DOHH2 (cell line): ENCODE measurements around the gene CD28.

Experiments used
- H3F3A ChIP-seq: fragments of 200-600 bp; sonication (generic), shearing (Covaris generic); 2 replicates; pipeline ENCODE4 v1.6.0; 2016; ENCODE audit warnings: antibody characterized with exemption, mild to moderate bottlenecking; ENCODE audit not compliant: control insufficient read depth, insufficient read depth
- H3K27ac ChIP-seq: fragments of 200-600 bp; sonication (generic); 2 replicates; pipeline ENCODE4 v1.5.1; 2014; ENCODE audit warnings: low read depth, mild to moderate bottlenecking, low read length, moderate library complexity
- H3K27me3 ChIP-seq: fragments of 200-600 bp; sonication (generic); 2 replicates; pipeline ENCODE4 v1.6.1; 2014; ENCODE audit warnings: mild to moderate bottlenecking, low read length, mixed read lengths; ENCODE audit not compliant: control insufficient read depth
- H3K36me3 ChIP-seq: fragments of 200-600 bp; sonication (generic); 2 replicates; pipeline ENCODE4 v1.6.1; 2014; ENCODE audit warnings: mild to moderate bottlenecking, low read length, moderate library complexity, mixed read lengths; ENCODE audit not compliant: control insufficient read depth
- H3K4me1 ChIP-seq: fragments of 200-600 bp; sonication (generic); 2 replicates; pipeline ENCODE4 v1.6.1; 2014; ENCODE audit warnings: mild to moderate bottlenecking, low read length, mixed read lengths; ENCODE audit not compliant: control insufficient read depth
- H3K4me2 ChIP-seq: fragments of 200-600 bp; sonication (generic); 2 replicates; pipeline ENCODE4 v1.6.0; 2014; ENCODE audit warnings: mild to moderate bottlenecking, low read length, moderate library complexity
- H3K4me3 ChIP-seq: fragments of 200-600 bp; sonication (generic); 2 replicates; pipeline ENCODE4 v1.5.1; 2014; ENCODE audit warnings: mild to moderate bottlenecking, low read length, mixed read lengths
- H3K79me2 ChIP-seq: fragments of 200-600 bp; sonication (generic); 2 replicates; pipeline ENCODE4 v1.6.1; 2014; ENCODE audit warnings: mild to moderate bottlenecking, low read length, mixed read lengths; ENCODE audit not compliant: control insufficient read depth
- H3K9me2 ChIP-seq: fragments of 200-600 bp; sonication (generic); replicated peaks from 2 replicates; pipeline ENCODE4 v1.6.1; 2014; ENCODE audit warnings: mild to moderate bottlenecking, low read length, mixed read lengths; ENCODE audit not compliant: control insufficient read depth
- H3K9me3 ChIP-seq: fragments of 200-600 bp; sonication (generic); 2 replicates; pipeline ENCODE4 v1.6.1; 2014; ENCODE audit warnings: antibody characterized with exemption, low read length, mixed read lengths; ENCODE audit not compliant: control insufficient read depth, insufficient read depth
- H4K20me1 ChIP-seq: fragments of 200-600 bp; sonication (generic); 2 replicates; pipeline ENCODE4 v1.6.0; 2014; ENCODE audit warnings: low read depth, mild to moderate bottlenecking, antibody characterized with exemption, low read length, moderate library complexity; ENCODE audit not compliant: control insufficient read depth, insufficient read depth
- EZH2phosphoT487 ChIP-seq: fragments of 200-600 bp; sonication (generic); IDR thresholded peaks from 2 replicates; pipeline ENCODE4 v1.6.1; 2017; ENCODE audit warnings: borderline replicate concordance, mild to moderate bottlenecking, antibody characterized with exemption, low read length, moderate library complexity, mixed read lengths
- TF ChIP-seq, protein P1 (sequence below): fragments of 200-600 bp; sonication (generic); IDR thresholded peaks from one replicate; pipeline ENCODE4 v1.5.1; 2014; ENCODE audit warnings: antibody characterized with exemption, mild to moderate bottlenecking, low read depth, low read length; ENCODE audit not compliant: poor library complexity, severe bottlenecking

The CD28 gene

GRCh38 chr2:203670939-203671338 lies 35.5 kb upstream of the CD28 start:
- Histone ChIP-seq H3K27ac (no peak overlapping the region), H3K4me2 (no peak overlapping the region), H3K4me3 (no peak overlapping the region), H3K4me1 (no peaks in the 10 kb centered on the region), H3K36me3 (no peaks in the 10 kb centered on the region), H3K9me2 (no peaks in the 10 kb centered on the region), H3K27me3 (peaks cover 18% of the 10 kb centered on the region), H3F3A (no peaks in the 10 kb centered on the region), H4K20me1 (no peaks in the 10 kb centered on the region), H3K79me2 (no peaks in the 10 kb centered on the region), H3K9me3 (no peaks in the 10 kb centered on the region; the same call in 1 of the 2 replicates)
- TF ChIP-seq EZH2phosphoT487, result no peak
- TF ChIP-seq, protein P1, sequence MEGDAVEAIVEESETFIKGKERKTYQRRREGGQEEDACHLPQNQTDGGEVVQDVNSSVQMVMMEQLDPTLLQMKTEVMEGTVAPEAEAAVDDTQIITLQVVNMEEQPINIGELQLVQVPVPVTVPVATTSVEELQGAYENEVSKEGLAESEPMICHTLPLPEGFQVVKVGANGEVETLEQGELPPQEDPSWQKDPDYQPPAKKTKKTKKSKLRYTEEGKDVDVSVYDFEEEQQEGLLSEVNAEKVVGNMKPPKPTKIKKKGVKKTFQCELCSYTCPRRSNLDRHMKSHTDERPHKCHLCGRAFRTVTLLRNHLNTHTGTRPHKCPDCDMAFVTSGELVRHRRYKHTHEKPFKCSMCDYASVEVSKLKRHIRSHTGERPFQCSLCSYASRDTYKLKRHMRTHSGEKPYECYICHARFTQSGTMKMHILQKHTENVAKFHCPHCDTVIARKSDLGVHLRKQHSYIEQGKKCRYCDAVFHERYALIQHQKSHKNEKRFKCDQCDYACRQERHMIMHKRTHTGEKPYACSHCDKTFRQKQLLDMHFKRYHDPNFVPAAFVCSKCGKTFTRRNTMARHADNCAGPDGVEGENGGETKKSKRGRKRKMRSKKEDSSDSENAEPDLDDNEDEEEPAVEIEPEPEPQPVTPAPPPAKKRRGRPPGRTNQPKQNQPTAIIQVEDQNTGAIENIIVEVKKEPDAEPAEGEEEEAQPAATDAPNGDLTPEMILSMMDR, result no peak

DNA sequence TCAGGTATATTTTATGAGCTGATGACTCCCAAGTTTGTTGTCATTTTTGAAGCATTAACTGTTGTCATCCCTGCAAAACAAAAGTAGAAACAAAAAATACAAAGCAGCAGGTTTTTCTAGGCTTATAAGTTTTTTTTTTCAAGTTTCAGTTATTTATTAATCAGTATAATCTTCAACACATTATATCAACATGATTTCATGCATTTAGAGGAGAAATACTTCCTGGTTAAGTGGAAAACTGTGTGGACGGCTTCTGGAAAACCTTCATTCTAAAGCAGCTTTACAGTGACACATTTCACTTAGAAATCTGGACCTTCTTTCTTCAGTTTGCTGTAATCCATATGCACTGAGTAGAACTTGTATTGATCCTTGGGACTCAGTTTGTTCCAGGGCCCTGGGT lies 34.6 kb upstream of the CD28 start:
- H3K27ac ChIP-seq, result no peak overlapping the region
- no peak overlapping the region for H3K4me2 ChIP-seq

DNA sequence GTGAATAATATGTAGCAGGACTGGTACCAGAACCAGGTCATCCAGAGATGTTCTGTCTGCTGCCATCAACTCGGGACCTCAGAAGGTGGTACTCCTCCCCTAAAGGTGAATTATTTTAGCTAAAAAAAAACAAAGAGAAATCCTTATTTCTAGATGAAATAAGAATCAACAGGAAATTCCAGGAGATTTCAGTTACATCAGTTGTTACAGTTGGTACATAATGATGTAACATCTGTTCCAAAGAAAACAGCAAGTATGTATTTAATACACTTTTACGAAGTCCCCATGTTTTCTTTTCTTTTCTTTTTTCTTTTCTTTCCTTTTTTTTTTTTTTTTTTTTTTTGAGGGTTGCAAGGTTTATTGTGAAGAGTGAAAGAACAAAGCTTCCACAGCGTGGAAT lies 33.6 kb upstream of the CD28 start:
- H3K4me1 ChIP-seq, result no peaks in the 10 kb centered on the region
- H3K79me2 ChIP-seq, result no peaks in the 10 kb centered on the region
- H3K9me2 ChIP-seq, result no peaks in the 10 kb centered on the region
- H3K4me2 ChIP-seq, result no peak overlapping the region
- no peak overlapping the region for H3K27ac ChIP-seq
- TF ChIP-seq EZH2phosphoT487, result no peak
- TF ChIP-seq, protein P1, result no peak
- peaks cover 18% of the 10 kb centered on the region for H3K27me3 ChIP-seq
- no peaks in the 10 kb centered on the region for H4K20me1 ChIP-seq
- no peaks in the 10 kb centered on the region for H3F3A ChIP-seq
- no peaks in the 10 kb centered on the region for H3K36me3 ChIP-seq
- no peaks in the 10 kb centered on the region; the same call in 1 of the 2 replicates for H3K9me3 ChIP-seq
- H3K4me3 ChIP-seq, result no peak overlapping the region

More for the DNA sequence above, 34.6 kb upstream of the CD28 start:
- Histone ChIP-seq H3K79me2 (no peaks in the 10 kb centered on the region), H3F3A (no peaks in the 10 kb centered on the region), H3K27me3 (peaks cover 22% of the 10 kb centered on the region), H3K36me3 (no peaks in the 10 kb centered on the region), H3K4me3 (no peak overlapping the region), H3K4me1 (no peaks in the 10 kb centered on the region), H3K9me2 (no peaks in the 10 kb centered on the region), H3K9me3 (no peaks in the 10 kb centered on the region; the same call in 1 of the 2 replicates), H4K20me1 (no peaks in the 10 kb centered on the region)
- no peak for TF ChIP-seq EZH2phosphoT487
- TF ChIP-seq, protein P1, result no peak
